Activated T-helper 1 cell treated with anti-CD3 and anti-CD28 coated beads, Interleukin-12 subunit alpha, Interleukin-12 subunit beta, Interleukin-2, Interleukin-4 antibody, amounts not matched to agents 30 ng/mL and 10 ng/mL and 1 ng/mL, durations not matched to agents 14 hours and 24 hours and 36 hours (primary cell): ENCODE data around the gene KCNQ1OT1. TPM values are rescaled to one million over a fixed set of nuclear protein-coding genes. Genes with fewer than 3 reads are reported as not detected.

Experiments
- DNase-seq: peaks from one replicate; pipeline ENCODE4 v3.0.0; 2021; ENCODE audit warnings: low spot score
- H3K27ac Mint-ChIP-seq: one replicate; pipeline ENCODE4 v1.8.0; 2021; ENCODE audit warnings: mild to moderate bottlenecking, mixed read lengths
- H3K27me3 Mint-ChIP-seq: one replicate; pipeline ENCODE4 v1.8.0; 2022; ENCODE audit warnings: mild to moderate bottlenecking, moderate library complexity, mixed read lengths; ENCODE audit not compliant: insufficient read depth
- H3K36me3 Mint-ChIP-seq: one replicate; pipeline ENCODE4 v1.8.0; 2021; ENCODE audit warnings: low read depth, mixed read lengths
- H3K4me1 Mint-ChIP-seq: one replicate; pipeline ENCODE4 v1.8.0; 2021; ENCODE audit warnings: low read depth, mixed read lengths
- H3K4me3 Mint-ChIP-seq: one replicate; pipeline ENCODE4 v1.8.0; 2021; ENCODE audit warnings: mild to moderate bottlenecking, moderate library complexity, mixed read lengths
- H3K9me3 Mint-ChIP-seq: one replicate; pipeline ENCODE4 v1.8.0; 2021; ENCODE audit warnings: mixed read lengths
- intact Hi-C: fragments of 100-400 bp; cut with micrococcal nuclease; formaldehyde crosslinking; loops from one replicate; pipeline ENCODE4 v1.15.1; 2024
- total RNA-seq: library from RNA; stranded (reverse); gene quantifications from 2 replicates; pipeline ENCODE4 v1.2.3, GENCODE V29; 2022

KCNQ1OT1 gene
- total RNA-seq, 1 donor from 2014 or later: 0.67 TPM

- Mint-ChIP-seq H3K4me3 (no peak overlapping the region), H3K27me3 (no peaks in the 10 kb centered on the region), H3K9me3 (peaks cover 22% of the 10 kb centered on the region), H3K4me1 (no peaks in the 10 kb centered on the region), H3K27ac (no peak overlapping the region), H3K36me3 (peaks cover 3% of the 10 kb centered on the region)
- intact Hi-C loops: no loop called here
- DNase-seq: no peak
Measured at GRCh38 chr11:2709429-2709828, 9.6 kb upstream of the KCNQ1OT1 start.

- no peak overlapping the region for H3K27ac Mint-ChIP-seq
- DNase-seq: no peak
- H3K4me3 Mint-ChIP-seq: no peak overlapping the region
Measured at GRCh38 chr11:2708757-2709281, 9.0 kb upstream of the KCNQ1OT1 start.

GRCh38 chr11:2708151-2708581, 8.4 kb upstream of the KCNQ1OT1 start:
- Mint-ChIP-seq H3K9me3 (peaks cover 22% of the 10 kb centered on the region), H3K27ac (no peak overlapping the region), H3K36me3 (peaks cover 3% of the 10 kb centered on the region), H3K27me3 (no peaks in the 10 kb centered on the region), H3K4me1 (no peaks in the 10 kb centered on the region), H3K4me3 (no peak overlapping the region)
- no peak for DNase-seq
- intact Hi-C loops: no loop called here

More at GRCh38 chr11:2708757-2709281, 9.0 kb upstream of the KCNQ1OT1 start:
- intact Hi-C loops: no loop called here
- Mint-ChIP-seq H3K9me3 (peaks cover 22% of the 10 kb centered on the region), H3K36me3 (peaks cover 3% of the 10 kb centered on the region), H3K27me3 (no peaks in the 10 kb centered on the region), H3K4me1 (no peaks in the 10 kb centered on the region)

DNA sequence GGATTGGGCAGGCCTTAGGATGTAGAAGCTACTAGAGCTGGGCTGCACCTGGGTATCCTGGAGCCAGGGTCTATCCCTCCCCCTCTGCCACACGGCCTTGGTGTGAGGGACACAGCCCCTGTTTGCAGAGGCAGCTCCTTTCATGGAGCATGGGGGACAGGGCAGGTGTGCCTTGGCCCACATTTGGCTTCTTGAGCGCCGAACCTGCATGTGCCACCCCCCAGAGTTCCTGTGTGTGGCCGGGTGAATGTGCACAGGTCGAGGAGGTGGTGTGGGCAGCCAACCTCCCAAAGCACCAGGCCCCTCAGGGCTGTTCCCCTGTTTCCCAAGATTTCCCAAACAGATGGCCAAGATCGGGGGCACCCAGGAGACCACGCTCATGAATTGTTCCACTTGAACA, 7.9 kb upstream of the KCNQ1OT1 start:
- H3K9me3 Mint-ChIP-seq: peaks cover 22% of the 10 kb centered on the region
- no peak overlapping the region for H3K27ac Mint-ChIP-seq
- DNase-seq: no peak
- H3K27me3 Mint-ChIP-seq: no peaks in the 10 kb centered on the region
- intact Hi-C loops: no loop called here
- peaks cover 3% of the 10 kb centered on the region for H3K36me3 Mint-ChIP-seq
- no peak overlapping the region for H3K4me3 Mint-ChIP-seq
- no peaks in the 10 kb centered on the region for H3K4me1 Mint-ChIP-seq

DNA sequence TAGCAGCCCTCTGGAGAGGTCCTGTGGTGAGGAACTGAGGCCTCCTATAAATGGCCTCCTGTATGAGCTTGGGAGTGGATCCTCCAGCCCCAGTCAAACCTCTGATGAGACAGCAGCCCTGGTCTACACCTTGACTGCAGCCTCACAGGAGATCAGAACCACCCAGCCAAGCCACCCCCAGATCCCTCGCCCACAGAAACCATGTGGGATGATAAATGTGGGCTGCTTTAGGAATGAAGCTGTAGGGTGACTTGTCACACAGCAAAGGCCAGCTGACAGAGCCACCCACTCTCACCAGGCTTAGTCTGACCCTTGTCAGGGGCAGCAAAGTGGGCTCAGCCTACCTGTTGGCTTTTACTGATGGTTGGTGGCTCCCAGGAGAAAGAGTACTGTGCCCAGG, 6.5 kb upstream of the KCNQ1OT1 start:
- no peaks in the 10 kb centered on the region for H3K4me1 Mint-ChIP-seq
- intact Hi-C loops: no loop called here
- peaks cover 22% of the 10 kb centered on the region for H3K9me3 Mint-ChIP-seq
- peaks cover 3% of the 10 kb centered on the region for H3K36me3 Mint-ChIP-seq
- H3K27me3 Mint-ChIP-seq: no peaks in the 10 kb centered on the region
- H3K27ac Mint-ChIP-seq: no peak overlapping the region
- H3K4me3 Mint-ChIP-seq: no peak overlapping the region
- no peak for DNase-seq

DNA sequence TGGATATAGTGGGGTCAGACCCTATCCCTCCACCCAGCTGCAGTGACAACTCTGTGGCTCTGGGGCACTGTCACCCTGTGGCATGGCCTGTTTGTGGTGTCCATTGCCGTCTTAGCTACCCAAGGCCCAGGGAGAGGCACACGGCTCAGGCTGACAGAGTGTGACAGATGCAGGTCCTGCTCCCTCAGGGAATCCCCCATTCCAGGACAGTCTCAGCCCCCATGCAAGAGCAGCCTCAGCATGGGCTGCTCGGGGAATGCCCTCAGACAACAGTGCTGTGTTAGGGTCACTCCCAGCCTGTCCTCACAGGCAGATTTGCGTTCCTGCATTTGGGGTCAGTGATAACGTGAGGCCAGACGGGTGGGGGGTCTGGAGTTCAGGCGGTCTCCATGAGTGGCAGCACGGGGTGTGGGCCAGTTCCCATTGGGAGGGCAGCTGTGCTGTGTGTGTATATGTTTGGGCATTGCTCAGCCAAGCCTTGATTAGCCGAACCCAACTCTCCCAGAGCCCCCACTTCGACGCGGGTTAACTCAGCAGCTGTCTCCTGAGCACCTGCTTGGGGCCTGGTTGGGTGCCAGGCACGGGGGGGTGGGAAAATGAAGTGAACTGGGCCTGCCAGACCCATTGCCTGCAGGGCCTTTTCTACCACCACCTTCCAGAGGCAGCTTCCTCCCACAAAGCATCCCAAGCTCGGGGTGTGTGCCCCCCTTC, 5.3 kb upstream of the KCNQ1OT1 start:
- Mint-ChIP-seq H3K27me3 (no peaks in the 10 kb centered on the region), H3K27ac (no peak overlapping the region), H3K9me3 (peaks cover 14% of the 10 kb centered on the region), H3K36me3 (peaks cover 3% of the 10 kb centered on the region), H3K4me1 (no peaks in the 10 kb centered on the region), H3K4me3 (no peak overlapping the region)
- intact Hi-C loops: no loop called here
- DNase-seq: no peak

GRCh38 chr11:2704356-2704755, 4.6 kb upstream of the KCNQ1OT1 start:
- Mint-ChIP-seq H3K4me1 (no peaks in the 10 kb centered on the region), H3K27me3 (no peaks in the 10 kb centered on the region), H3K9me3 (peaks cover 7% of the 10 kb centered on the region), H3K27ac (no peak overlapping the region), H3K36me3 (peaks cover 3% of the 10 kb centered on the region), H3K4me3 (no peak overlapping the region)
- intact Hi-C loops: no loop called here
- no peak for DNase-seq

DNA sequence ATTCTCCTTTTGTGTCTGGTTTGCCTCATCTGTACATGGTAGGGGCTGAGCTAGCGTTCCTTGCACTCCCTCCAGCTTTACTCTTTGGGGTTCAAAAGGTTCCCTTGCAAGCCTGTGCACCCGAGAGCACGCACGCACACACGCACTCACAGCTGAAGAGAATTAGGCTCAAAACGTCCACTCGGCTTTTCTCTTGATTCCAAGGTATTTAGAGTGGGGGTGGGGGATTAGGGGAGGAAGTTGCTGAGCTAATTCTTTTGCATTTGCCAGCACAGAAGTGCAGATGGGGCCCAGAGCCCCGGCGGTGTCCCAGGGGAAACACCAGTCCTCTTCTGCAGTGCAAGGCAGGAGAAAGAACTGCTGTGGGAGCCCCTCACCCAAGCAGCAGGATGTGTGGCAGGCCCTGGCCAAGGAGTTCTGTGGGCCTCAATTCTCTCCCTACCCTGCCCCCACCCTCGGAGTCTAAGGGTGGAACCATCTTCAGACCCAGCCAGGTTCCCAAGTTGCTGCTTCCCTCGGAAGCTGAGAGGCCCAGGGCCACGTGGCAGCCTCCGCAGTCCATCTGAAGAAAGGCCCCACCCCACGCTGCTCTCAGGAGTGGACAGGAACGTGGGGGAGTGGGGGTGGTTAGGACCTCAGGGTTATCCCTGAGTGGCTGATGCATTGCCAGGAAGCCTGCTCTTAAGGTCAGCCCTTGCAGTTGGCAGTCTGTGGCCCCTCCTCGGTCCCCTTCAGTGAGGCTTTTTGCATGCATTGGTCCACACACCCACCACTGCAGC, 3.8 kb upstream of the KCNQ1OT1 start:
- Mint-ChIP-seq H3K4me3 (no peak overlapping the region), H3K36me3 (peaks cover 3% of the 10 kb centered on the region), H3K4me1 (peaks cover 4% of the 10 kb centered on the region), H3K27me3 (peaks cover 2% of the 10 kb centered on the region), H3K9me3 (peaks cover 7% of the 10 kb centered on the region), H3K27ac (no peak overlapping the region)
- intact Hi-C loops: no loop called here
- no peak for DNase-seq

GRCh38 chr11:2702771-2703362, 3.1 kb upstream of the KCNQ1OT1 start:
- Mint-ChIP-seq H3K4me3 (no peak overlapping the region), H3K27ac (no peak overlapping the region), H3K4me1 (peaks cover 11% of the 10 kb centered on the region), H3K27me3 (peaks cover 2% of the 10 kb centered on the region), H3K36me3 (peaks cover 7% of the 10 kb centered on the region), H3K9me3 (peaks cover 7% of the 10 kb centered on the region)
- no peak for DNase-seq
- intact Hi-C loops: no loop called here

DNA sequence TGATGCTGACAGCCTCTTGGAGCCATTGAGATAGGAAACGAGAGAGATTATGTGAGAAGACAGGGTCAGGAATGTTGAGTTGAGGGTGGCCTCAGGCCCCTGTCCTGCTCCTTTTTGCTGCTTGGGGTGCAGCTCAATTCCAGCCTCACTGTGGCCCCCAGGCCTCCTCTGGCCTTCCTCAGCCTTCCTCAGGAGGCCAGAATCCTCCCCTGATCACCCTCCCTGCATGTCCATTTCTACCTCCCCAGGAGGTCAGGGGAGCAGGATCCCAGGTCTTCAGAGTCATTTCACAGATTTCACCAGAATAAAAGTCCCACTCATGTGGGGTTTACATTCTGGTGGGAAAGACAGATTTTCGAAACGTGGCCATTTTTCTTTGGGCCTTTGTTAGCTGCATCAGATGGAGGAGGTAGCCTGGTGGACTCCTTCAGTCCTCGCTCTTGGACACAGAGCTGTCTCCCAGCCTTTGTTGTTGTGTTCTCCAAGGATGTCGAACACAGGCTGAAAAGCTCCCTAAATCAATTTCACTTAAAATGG, 2.2 kb upstream of the KCNQ1OT1 start:
- H3K4me1 Mint-ChIP-seq: peaks cover 11% of the 10 kb centered on the region
- no peak for DNase-seq
- intact Hi-C loops: no loop called here
- H3K27me3 Mint-ChIP-seq: peaks cover 2% of the 10 kb centered on the region
- peaks cover 7% of the 10 kb centered on the region for H3K36me3 Mint-ChIP-seq
- peaks cover 7% of the 10 kb centered on the region for H3K9me3 Mint-ChIP-seq
- no peak overlapping the region for H3K27ac Mint-ChIP-seq
- H3K4me3 Mint-ChIP-seq: peak overlapping the region; percentile 74

DNA sequence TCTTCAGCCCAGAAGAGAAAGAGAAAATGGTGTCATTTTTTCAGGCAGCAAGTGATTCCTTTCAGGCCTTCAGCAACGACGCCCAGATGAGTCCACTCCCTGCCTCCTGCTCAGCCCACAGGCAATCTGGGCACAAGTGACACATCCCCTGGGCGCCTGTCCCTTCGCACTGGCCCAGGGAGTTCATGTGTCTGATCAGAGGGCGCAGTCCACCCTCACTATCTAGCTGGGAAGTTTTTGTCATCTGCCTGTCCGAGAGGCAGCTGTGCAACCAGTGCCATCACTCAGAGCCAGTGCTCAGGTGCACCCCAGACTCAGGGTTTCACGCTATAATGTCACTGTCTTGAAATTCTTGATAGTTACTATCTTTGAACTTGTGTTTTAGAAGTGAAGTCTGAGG, 1.4 kb upstream of the KCNQ1OT1 start:
- H3K27ac Mint-ChIP-seq: peak overlapping the region; percentile 4
- intact Hi-C loops: no loop called here
- H3K4me3 Mint-ChIP-seq: peak overlapping the region; percentile 74

DNA sequence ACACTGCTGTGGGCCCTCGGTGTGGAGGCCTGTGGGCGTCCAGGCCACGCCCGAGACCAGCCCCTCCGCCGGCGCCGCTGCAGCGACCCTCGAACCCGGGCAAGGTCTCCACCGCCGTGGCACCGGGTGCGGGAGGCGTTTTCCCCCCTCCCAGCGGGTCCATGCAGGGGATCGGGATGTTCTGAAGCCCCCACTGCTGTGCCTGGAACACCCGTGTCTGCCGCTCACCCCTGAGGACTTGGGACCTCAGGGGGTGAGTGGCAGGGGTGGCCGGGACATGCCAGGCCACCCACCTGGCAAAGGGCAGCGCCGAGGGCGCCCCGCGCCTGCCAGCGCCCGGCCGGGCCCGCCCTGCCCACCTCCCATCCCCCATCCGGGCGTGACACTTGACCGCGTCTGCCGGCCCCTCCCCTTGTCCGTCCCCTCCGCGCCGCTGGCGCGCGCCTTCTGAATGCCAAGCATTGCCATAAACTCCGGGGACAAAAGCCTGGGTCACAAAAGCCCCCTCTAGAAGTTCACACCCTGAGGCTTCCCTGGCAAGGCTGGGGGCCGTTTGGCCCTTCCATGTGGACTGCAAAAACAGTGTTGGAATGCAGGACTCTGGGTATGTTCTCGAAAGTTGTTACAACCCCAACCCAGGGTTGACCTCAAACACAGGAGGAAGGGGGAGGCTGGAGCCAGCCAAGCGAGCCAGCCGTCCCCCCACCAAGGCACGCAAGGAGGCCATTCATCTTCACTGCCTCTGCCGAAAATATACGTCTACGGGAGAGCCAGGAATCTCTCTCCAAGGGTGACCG, 819 bp upstream of the KCNQ1OT1 start:
- H3K36me3 Mint-ChIP-seq: peaks cover 7% of the 10 kb centered on the region
- intact Hi-C loops: loop anchor here (1.0 kb wide), 1 partner anchor 185 kb away; the partner anchor contains the start of gene CDKN1C
- peak; percentile 17 for DNase-seq
- peaks cover 11% of the 10 kb centered on the region for H3K4me1 Mint-ChIP-seq
- peak overlapping the region; percentile 18 for H3K27ac Mint-ChIP-seq
- peaks cover 1% of the 10 kb centered on the region for H3K9me3 Mint-ChIP-seq
- peak overlapping the region; percentile 78 for H3K4me3 Mint-ChIP-seq
- peaks cover 2% of the 10 kb centered on the region for H3K27me3 Mint-ChIP-seq

More for the DNA sequence above, 1.4 kb upstream of the KCNQ1OT1 start:
- peaks cover 7% of the 10 kb centered on the region for H3K9me3 Mint-ChIP-seq
- H3K27me3 Mint-ChIP-seq: peaks cover 2% of the 10 kb centered on the region
- no peak for DNase-seq
- peaks cover 11% of the 10 kb centered on the region for H3K4me1 Mint-ChIP-seq
- peaks cover 9% of the 10 kb centered on the region for H3K36me3 Mint-ChIP-seq
